H9 (cell line): ENCODE results near the gene PPP2R2B. TPM values are rescaled to one million over a fixed set of nuclear protein-coding genes. Genes with fewer than 3 reads are reported as not detected.

Experiments used
- DNase-seq: peaks from one replicate; pipeline ENCODE4 v3.0.0-alpha.2; 2017
- H2AFZ ChIP-seq: one replicate; pipeline ENCODE4 v1.6.1; 2013; ENCODE audit warnings: mild to moderate bottlenecking, low read length, control low read depth, moderate library complexity
- H2AK5ac ChIP-seq: 2 replicates; pipeline ENCODE4 v1.6.1; 2013; ENCODE audit warnings: low read length, control low read depth, mixed read lengths; ENCODE audit not compliant: insufficient read length
- H2BK120ac ChIP-seq: one replicate; pipeline ENCODE4 v1.6.1; 2013; ENCODE audit warnings: low read depth, mild to moderate bottlenecking, low read length, control low read depth, inconsistent platforms; ENCODE audit not compliant: poor library complexity, severe bottlenecking
- H2BK12ac ChIP-seq: 2 replicates; pipeline ENCODE4 v1.6.1; 2013; ENCODE audit warnings: low read length, control low read depth, mixed read lengths, low read depth; ENCODE audit not compliant: insufficient read length
- H2BK15ac ChIP-seq: 2 replicates; pipeline ENCODE4 v1.6.1; 2013; ENCODE audit warnings: low read depth, low read length, control low read depth
- H2BK20ac ChIP-seq: one replicate; pipeline ENCODE4 v1.6.1; 2013; ENCODE audit warnings: low read depth, mild to moderate bottlenecking, low read length, control low read depth, inconsistent platforms; ENCODE audit not compliant: poor library complexity, severe bottlenecking
- H2BK5ac ChIP-seq: 2 replicates; pipeline ENCODE4 v1.6.1; 2013; ENCODE audit warnings: low read length, control low read depth, mixed read lengths; ENCODE audit not compliant: insufficient read length
- H3K14ac ChIP-seq: 2 replicates; pipeline ENCODE4 v1.6.1; 2013; ENCODE audit warnings: low read length, control low read depth; ENCODE audit not compliant: insufficient read depth
- H3K18ac ChIP-seq: 2 replicates; pipeline ENCODE4 v1.6.1; 2013; ENCODE audit warnings: low read depth, mild to moderate bottlenecking, mixed read lengths, low read length, control low read depth; ENCODE audit not compliant: insufficient read length
- H3K23ac ChIP-seq: 2 replicates; pipeline ENCODE4 v1.6.1; 2013; ENCODE audit warnings: low read length, control low read depth, mixed read lengths, low read depth; ENCODE audit not compliant: insufficient read length
- H3K23me2 ChIP-seq: 2 replicates; pipeline ENCODE4 v1.6.1; 2013; ENCODE audit warnings: low read depth, mild to moderate bottlenecking, mixed read lengths, low read length, control low read depth; ENCODE audit not compliant: insufficient read length, poor library complexity, severe bottlenecking
- H3K27ac ChIP-seq: 2 replicates; pipeline ENCODE4 v1.5.1; 2013; ENCODE audit warnings: low read length, control low read depth, mixed read lengths, low read depth; ENCODE audit not compliant: insufficient read length
- H3K27me3 ChIP-seq: 2 replicates; pipeline ENCODE4 v1.6.1; 2013; ENCODE audit warnings: low read length, control low read depth, inconsistent platforms; ENCODE audit not compliant: insufficient read depth
- H3K4ac ChIP-seq: 2 replicates; pipeline ENCODE4 v1.6.1; 2013; ENCODE audit warnings: low read depth, mild to moderate bottlenecking, control low read depth, inconsistent platforms, low read length, moderate library complexity
- H3K4me1 ChIP-seq: 2 replicates; pipeline ENCODE4 v1.6.1; 2013; ENCODE audit warnings: low read length, control low read depth, inconsistent platforms; ENCODE audit not compliant: insufficient read depth
- H3K4me2 ChIP-seq: 2 replicates; pipeline ENCODE4 v1.6.1; 2013; ENCODE audit warnings: low read length, control low read depth, mixed read lengths; ENCODE audit not compliant: insufficient read length, insufficient read depth
- H3K56ac ChIP-seq: 2 replicates; pipeline ENCODE4 v1.6.1; 2013; ENCODE audit warnings: low read depth, mild to moderate bottlenecking, mixed read lengths, low read length, control low read depth; ENCODE audit not compliant: insufficient read length
- H3K79me1 ChIP-seq: 2 replicates; pipeline ENCODE4 v1.6.1; 2013; ENCODE audit warnings: low read depth, mild to moderate bottlenecking, moderate library complexity, low read length, control low read depth, inconsistent platforms; ENCODE audit not compliant: insufficient read depth, poor library complexity, severe bottlenecking
- H3K79me2 ChIP-seq: 2 replicates; pipeline ENCODE4 v1.6.1; 2013; ENCODE audit warnings: low read length, control low read depth, inconsistent platforms; ENCODE audit not compliant: insufficient read depth
- H3K9ac ChIP-seq: 2 replicates; pipeline ENCODE4 v1.6.1; 2013; ENCODE audit warnings: low read length, control low read depth, mixed read lengths; ENCODE audit not compliant: insufficient read length; ENCODE audit errors: extremely low read depth
- H3K9me3 ChIP-seq: one replicate; pipeline ENCODE4 v1.6.1; 2013; ENCODE audit warnings: low read depth, low read length, inconsistent platforms; ENCODE audit not compliant: control insufficient read depth
- H3T11ph ChIP-seq: one replicate; pipeline ENCODE4 v1.6.1; 2013; ENCODE audit warnings: mild to moderate bottlenecking, low read length, control low read depth, inconsistent platforms
- H4K20me1 ChIP-seq: one replicate; pipeline ENCODE4 v1.6.1; 2013; ENCODE audit not compliant: control insufficient read depth, insufficient read length, insufficient read depth
- H4K5ac ChIP-seq: 2 replicates; pipeline ENCODE4 v1.6.1; 2013; ENCODE audit warnings: low read depth, mild to moderate bottlenecking, mixed read lengths, low read length, control low read depth; ENCODE audit not compliant: insufficient read length
- H4K8ac ChIP-seq: replicated peaks from 2 replicates; pipeline ENCODE4 v1.6.1; 2013; ENCODE audit warnings: low read length, control low read depth, mixed read lengths, low read depth; ENCODE audit not compliant: insufficient read length
- H4K91ac ChIP-seq: 2 replicates; pipeline ENCODE4 v1.6.1; 2013; ENCODE audit warnings: low read depth, mild to moderate bottlenecking, moderate library complexity, mixed read lengths, low read length, control low read depth; ENCODE audit not compliant: insufficient read length
- H3K27ac Mint-ChIP-seq, 3 experiments: 2 replicates in 2 of 3; 3 replicates in 1 of 3; pipeline ENCODE4 v1.8.0; 2020 to 2021; ENCODE audit warnings: mixed read lengths in 3 of 3, mild to moderate bottlenecking in 1 of 3, moderate library complexity in 1 of 3
- H3K27me3 Mint-ChIP-seq: 2 replicates; pipeline ENCODE4 v1.8.0; 2021; ENCODE audit warnings: low read depth, mild to moderate bottlenecking, moderate library complexity, mixed read lengths
- H3K36me3 Mint-ChIP-seq, 3 experiments: 2 replicates in 2 of 3; 3 replicates in 1 of 3; pipeline ENCODE4 v1.8.0; 2020 to 2021; ENCODE audit warnings: low read depth in 3 of 3, mixed read lengths in 3 of 3; ENCODE audit not compliant: insufficient read depth in 1 of 3
- H3K4me1 Mint-ChIP-seq, 2 experiments: 2 replicates each; pipeline ENCODE4 v1.8.0; 2020; ENCODE audit warnings: mixed read lengths in 2 of 2
- H3K4me3 Mint-ChIP-seq, 2 experiments: 2 replicates in 1 of 2; 3 replicates in 1 of 2; pipeline ENCODE4 v1.8.0; 2020 to 2021; ENCODE audit warnings: mild to moderate bottlenecking in 2 of 2, mixed read lengths in 2 of 2, moderate library complexity in 1 of 2
- H3K9me3 Mint-ChIP-seq, 2 experiments: 2 replicates in 1 of 2; 3 replicates in 1 of 2; pipeline ENCODE4 v1.8.0; 2020; ENCODE audit warnings: mild to moderate bottlenecking in 2 of 2, mixed read lengths in 2 of 2, moderate library complexity in 1 of 2
- total RNA-seq: library from RNA; stranded (reverse); gene quantifications from 2 replicates; pipeline ENCODE4 v1.2.1, GENCODE V29; 2021
- TF ChIP-seq, protein P1 (sequence below): fragments of 200-600 bp; sonication (generic); conservative IDR thresholded peaks from 3 replicates; pipeline ENCODE4 v1.8.0; 2021; ENCODE audit warnings: antibody characterized with exemption, mild to moderate bottlenecking

The PPP2R2B gene
- total RNA-seq, 1 experiment from 2014 or later = 14.3 TPM

DNA sequence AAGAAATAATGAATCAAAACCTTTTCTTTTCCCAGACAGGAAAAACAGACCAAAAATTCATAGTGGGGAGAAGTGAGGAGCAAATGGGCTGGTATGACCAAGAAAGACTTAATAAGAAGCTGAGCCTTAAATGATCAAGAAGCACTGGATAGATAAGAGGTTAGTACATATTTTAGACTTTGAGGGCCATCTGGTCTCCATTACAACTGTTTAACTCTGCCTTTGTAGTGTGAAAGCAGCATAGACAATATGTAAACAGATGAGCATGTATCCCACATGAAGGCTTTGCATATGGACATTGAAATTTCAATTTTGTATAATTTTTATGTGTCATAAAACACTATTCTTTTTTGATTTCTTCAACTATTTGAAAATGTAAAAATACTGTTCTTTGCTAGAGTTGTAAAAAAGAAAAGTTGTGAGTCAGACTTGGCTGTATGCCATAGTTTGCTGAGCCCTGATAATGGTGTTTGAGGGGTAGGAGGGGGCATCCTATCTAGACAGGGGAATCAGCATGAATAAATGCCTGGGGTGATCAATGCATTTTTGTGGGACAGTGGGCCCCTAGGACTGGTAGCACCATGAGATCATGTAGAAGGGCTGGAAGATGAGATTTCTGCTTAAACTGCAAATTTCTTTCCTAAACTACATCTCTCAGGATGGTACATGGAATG is 270.8 kb downstream of the PPP2R2B start:
- H3K27me3 ChIP-seq = no peaks in the 10 kb centered on the region
- H4K91ac ChIP-seq = no peak overlapping the region
- H4K5ac ChIP-seq = no peak overlapping the region
- no peaks in the 10 kb centered on the region for H3K79me2 ChIP-seq
- H3K4me2 ChIP-seq = no peak overlapping the region
- no peak overlapping the region for H2AFZ ChIP-seq
- no peak overlapping the region for H3K56ac ChIP-seq
- H3K18ac ChIP-seq = no peak overlapping the region
- H2BK15ac ChIP-seq = no peak overlapping the region
- no peak overlapping the region for H2BK5ac ChIP-seq
- no peak overlapping the region for H3K9ac ChIP-seq
- H2BK12ac ChIP-seq = no peak overlapping the region
- H2AK5ac ChIP-seq = no peak overlapping the region
- peaks cover 5 to 6% (median 6%) of the 10 kb centered on the region in 3 experiments; a peak in 3 of 7 replicates for H3K36me3 Mint-ChIP-seq
- no peak overlapping the region for H3K4ac ChIP-seq
- H3K4me1 ChIP-seq = no peaks in the 10 kb centered on the region
- H3K27me3 Mint-ChIP-seq = no peaks in the 10 kb centered on the region
- H3K27ac ChIP-seq = no peak overlapping the region
- no peak for DNase-seq
- H3K23ac ChIP-seq = no peak overlapping the region
- no peak overlapping the region for H3T11ph ChIP-seq
- no peak overlapping the region for H2BK120ac ChIP-seq
- no peak overlapping the region for H3K27ac Mint-ChIP-seq
- H4K8ac ChIP-seq = no peak overlapping the region
- H3K4me3 Mint-ChIP-seq = no peak overlapping the region
- no peaks in the 10 kb centered on the region for H3K9me3 ChIP-seq
- H3K14ac ChIP-seq = no peak overlapping the region
- H4K20me1 ChIP-seq = no peaks in the 10 kb centered on the region
- no peaks in the 10 kb centered on the region for H3K9me3 Mint-ChIP-seq
- no peak overlapping the region for H2BK20ac ChIP-seq
- TF ChIP-seq, protein P1, sequence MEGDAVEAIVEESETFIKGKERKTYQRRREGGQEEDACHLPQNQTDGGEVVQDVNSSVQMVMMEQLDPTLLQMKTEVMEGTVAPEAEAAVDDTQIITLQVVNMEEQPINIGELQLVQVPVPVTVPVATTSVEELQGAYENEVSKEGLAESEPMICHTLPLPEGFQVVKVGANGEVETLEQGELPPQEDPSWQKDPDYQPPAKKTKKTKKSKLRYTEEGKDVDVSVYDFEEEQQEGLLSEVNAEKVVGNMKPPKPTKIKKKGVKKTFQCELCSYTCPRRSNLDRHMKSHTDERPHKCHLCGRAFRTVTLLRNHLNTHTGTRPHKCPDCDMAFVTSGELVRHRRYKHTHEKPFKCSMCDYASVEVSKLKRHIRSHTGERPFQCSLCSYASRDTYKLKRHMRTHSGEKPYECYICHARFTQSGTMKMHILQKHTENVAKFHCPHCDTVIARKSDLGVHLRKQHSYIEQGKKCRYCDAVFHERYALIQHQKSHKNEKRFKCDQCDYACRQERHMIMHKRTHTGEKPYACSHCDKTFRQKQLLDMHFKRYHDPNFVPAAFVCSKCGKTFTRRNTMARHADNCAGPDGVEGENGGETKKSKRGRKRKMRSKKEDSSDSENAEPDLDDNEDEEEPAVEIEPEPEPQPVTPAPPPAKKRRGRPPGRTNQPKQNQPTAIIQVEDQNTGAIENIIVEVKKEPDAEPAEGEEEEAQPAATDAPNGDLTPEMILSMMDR = no peak
- H3K23me2 ChIP-seq = no peaks in the 10 kb centered on the region
- H3K79me1 ChIP-seq = no peaks in the 10 kb centered on the region
- peaks cover 5 to 8% of the 10 kb centered on the region in 2 experiments for H3K4me1 Mint-ChIP-seq
